Cerebellar cortex (tissue), 1 donor: ENCODE results near the gene PRR35.

ENCODE experiments used
- DNase-seq: peaks from one replicate; pipeline ENCODE4 v3.0.0-alpha.2; 2015; ENCODE audit warnings: low spot score

The PRR35 gene

GRCh38 chr16:528111-529011 is 31.8 kb upstream of the PRR35 start:
- no peak for DNase-seq

GRCh38 chr16:529012-529575 is 31.1 kb upstream of the PRR35 start:
- no peak for DNase-seq

GRCh38 chr16:530111-530817 is 29.9 kb upstream of the PRR35 start:
- DNase-seq, result no peak

- DNase-seq, result peak; percentile 43
These were observed 28.6 kb upstream of the PRR35 start for GRCh38 chr16:531494-532125.

GRCh38 chr16:533391-534123 is 26.6 kb upstream of the PRR35 start:
- peak; percentile 59 for DNase-seq

GRCh38 chr16:534135-534534 is 26.1 kb upstream of the PRR35 start:
- no peak for DNase-seq

- peak; percentile 50 for DNase-seq
These were observed 25.2 kb upstream of the PRR35 start for GRCh38 chr16:534856-535445.

GRCh38 chr16:535446-536405 is 24.5 kb upstream of the PRR35 start:
- no peak for DNase-seq

GRCh38 chr16:536746-537145 is 23.4 kb upstream of the PRR35 start:
- no peak for DNase-seq

- no peak for DNase-seq
These were observed 22.5 kb upstream of the PRR35 start for GRCh38 chr16:537415-538335.

- DNase-seq, result no peak
These were observed 20.2 kb upstream of the PRR35 start for GRCh38 chr16:539901-540530.

- peak; percentile 41 for DNase-seq
These were observed 19.4 kb upstream of the PRR35 start for GRCh38 chr16:540645-541340.

GRCh38 chr16:543301-544164 is 16.7 kb upstream of the PRR35 start:
- no peak for DNase-seq

- DNase-seq, result no peak
These were observed 15.7 kb upstream of the PRR35 start for GRCh38 chr16:544517-544916.

- peak; percentile 90 for DNase-seq
These were observed 13.1 kb upstream of the PRR35 start for GRCh38 chr16:546909-547770.

GRCh38 chr16:548586-548985 is 11.6 kb upstream of the PRR35 start:
- no peak for DNase-seq
